Stimulated activated CD8-positive, alpha-beta memory T cell treated with anti-CD3 and anti-CD28 coated beads, Interleukin-7, amount 100 ng/mL, for 24 hours (primary cell): Measurements from ENCODE around the gene MTHFD2.

Source experiments
- DNase-seq: peaks from one replicate; pipeline ENCODE4 v3.0.0-alpha.2; 2020; ENCODE audit warnings: low read depth

Gene MTHFD2

DNA sequence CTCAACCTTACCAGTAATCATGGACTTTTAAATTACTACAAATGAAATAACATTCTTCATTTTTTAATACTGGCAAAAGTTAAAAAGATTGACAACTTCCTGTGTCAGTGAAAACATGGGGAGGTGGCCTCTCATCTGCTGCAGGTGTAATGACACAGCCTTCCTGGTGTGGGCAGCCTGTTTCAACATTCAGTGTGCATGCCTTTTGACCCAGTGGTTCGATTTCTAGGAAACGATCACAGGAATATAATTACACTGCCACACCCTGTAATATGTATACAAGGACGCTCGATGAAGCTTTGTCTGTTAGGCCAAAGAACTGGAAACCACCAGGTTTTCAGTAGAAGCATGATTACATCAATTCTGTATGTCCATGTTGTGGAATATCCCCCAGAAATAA, 68.7 kb downstream of the MTHFD2 start:
- DNase-seq, result no peak
